GM19455 (cell line): ENCODE results near the gene ZFYVE28.
"Not testable (repeated sequence)": the region's sequence is repeated elsewhere in the genome, so short reads cannot be mapped to it uniquely, and the experiment has no call there.

Experiments used
- ATAC-seq: cut with Tn5 transposase; IDR thresholded peaks from one replicate; pipeline ENCODE4 v1.9.1; 2021; ENCODE audit not compliant: unreplicated experiment

Gene ZFYVE28

GRCh38 chr4:2446656-2447564 lies 28.5 kb upstream of the ZFYVE28 start:
- no peak for ATAC-seq

GRCh38 chr4:2445571-2445970 lies 27.1 kb upstream of the ZFYVE28 start:
- no peak for ATAC-seq

DNA sequence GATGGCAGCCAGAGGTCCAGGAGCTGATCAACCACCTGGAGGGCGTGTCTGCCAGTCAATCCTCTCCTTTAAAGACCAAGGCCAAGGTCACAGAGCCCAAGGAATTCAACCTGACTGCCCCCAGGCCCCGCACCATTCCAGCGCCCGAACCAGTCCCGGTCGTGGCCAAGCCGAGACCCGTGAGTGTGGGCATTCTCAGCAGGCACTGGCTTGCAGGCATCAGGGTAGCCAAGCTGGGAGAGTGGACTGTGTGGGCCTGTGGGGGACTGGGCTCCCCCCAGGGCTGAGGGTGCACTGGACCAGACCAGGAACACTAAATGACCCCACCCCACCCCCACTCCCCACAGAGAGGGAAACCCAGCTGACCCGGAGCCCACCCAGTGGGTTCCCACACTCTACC lies 26.7 kb upstream of the ZFYVE28 start:
- ATAC-seq, result no peak

GRCh38 chr4:2443956-2444740 lies 25.7 kb upstream of the ZFYVE28 start:
- no peak for ATAC-seq

- no peak for ATAC-seq
Observed at GRCh38 chr4:2443061-2443730, 24.8 kb upstream of the ZFYVE28 start.

DNA sequence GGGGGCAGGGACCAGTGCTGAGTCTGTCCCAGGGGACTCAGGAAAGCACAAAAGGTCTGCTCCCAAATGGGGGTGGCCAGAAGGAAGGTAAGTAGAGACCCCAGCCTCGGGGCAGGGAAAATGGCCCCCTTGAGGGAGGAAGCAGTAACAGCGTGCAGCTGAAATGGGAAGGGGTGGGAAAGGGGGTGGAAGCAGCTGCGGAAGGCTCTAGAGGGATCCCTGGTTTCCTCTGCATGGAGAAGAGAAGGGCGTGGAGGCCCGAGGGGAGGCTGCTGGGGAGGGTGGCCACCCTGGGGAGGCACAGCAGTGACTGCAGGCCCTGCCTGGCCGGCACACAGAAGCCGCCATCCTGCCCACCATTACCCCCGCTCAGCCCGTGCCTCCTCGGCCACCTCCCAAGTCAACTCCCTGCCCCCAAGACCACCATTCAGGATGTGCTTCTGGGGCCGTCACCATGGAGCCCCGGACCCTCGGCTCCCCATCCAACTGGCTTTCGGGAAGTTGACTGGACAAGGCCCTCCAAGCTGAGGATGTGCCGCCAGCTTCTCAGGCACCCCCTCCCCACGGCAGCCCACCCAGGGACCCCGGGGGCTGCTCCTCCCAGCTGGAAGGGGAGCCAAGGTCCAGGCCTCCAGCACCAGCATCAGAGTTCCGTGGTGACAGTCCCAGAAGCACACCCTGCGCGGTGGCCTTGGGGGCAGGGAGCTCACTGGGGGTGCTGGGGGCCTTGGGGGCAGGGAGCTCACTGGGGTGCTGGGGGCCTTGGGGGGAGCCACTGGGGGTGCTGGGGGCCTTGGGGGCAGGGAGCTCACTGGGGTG lies 23.9 kb upstream of the ZFYVE28 start:
- ATAC-seq, result no peak

DNA sequence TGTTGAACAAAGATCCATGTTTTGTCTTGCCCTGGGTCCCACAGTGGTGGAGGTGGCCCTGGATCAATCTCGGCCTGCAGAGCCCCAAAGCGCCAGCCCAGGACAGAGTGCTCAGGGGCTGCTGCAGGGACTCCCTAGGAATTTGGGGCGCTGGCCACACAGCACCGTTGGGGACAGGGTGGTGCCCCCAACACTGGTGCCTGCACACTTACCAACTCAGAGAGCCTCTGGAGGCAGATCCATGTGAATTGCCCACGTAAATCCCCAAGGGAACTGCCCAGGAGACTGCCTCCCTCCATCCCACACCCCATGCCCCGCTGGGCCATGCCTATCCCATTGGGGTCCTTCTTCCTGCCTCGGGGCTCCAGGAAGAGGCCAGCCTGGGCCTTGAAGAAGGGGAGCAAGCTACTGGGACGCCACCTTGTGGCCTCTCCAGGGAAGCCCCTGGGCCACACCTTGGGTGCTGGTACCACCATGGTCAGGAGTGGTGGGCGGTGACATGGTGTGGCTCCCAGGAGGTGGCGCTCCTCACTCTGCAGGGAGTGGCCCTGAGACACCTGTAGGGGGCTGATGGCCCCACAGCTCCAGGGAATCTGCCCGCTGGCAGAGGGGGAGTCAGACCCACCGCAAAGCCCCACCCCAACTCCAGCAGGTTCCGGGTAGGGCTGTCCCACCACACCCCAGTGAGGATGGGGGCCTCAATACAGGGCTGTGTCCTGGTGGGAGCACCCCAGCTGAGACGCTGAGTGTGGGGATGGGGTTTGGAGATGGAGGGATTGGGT lies 23.1 kb upstream of the ZFYVE28 start:
- no peak for ATAC-seq

DNA sequence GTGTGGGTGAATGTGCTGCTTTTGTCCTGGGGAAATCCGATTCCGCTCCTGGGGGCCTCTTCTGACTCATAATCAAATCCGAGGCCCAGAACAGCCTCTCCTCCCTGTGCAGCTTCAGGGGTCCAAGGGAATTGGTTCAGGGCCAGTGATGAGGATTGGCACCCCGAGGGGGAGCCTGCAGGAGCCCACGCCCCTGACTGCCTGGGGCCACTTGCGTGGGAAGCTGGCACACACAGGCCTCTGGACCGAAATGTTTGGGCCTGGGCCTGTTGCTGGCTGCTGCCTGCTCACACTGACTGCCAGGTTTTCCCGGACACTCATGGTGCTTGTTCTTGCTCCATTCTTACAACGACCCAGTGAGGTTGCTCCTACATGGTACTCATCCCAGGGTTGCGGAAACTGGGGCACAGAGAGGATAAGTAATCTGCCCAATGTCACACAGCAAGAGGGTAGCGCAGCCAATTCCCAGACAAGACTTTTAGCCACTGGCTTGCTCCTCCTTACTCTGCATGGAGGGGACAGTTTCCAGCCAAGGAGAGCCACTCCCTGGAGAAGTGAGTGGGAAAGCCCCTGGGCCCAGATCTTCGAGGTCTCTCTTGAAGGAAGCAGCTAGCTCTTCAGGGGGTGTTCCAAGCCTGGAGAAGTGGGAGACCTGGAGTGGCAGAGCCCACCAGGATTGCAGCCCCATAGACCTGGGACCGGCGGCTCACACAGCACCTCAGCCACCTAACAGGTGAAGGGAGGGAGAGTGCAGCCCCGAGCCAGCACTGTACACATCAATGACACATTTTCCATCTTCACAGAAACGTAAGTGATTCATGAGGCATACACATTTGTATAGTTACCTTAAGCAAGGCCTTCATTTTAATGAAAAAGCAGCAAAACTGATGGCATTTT lies 20.6 kb upstream of the ZFYVE28 start:
- ATAC-seq, result no peak

DNA sequence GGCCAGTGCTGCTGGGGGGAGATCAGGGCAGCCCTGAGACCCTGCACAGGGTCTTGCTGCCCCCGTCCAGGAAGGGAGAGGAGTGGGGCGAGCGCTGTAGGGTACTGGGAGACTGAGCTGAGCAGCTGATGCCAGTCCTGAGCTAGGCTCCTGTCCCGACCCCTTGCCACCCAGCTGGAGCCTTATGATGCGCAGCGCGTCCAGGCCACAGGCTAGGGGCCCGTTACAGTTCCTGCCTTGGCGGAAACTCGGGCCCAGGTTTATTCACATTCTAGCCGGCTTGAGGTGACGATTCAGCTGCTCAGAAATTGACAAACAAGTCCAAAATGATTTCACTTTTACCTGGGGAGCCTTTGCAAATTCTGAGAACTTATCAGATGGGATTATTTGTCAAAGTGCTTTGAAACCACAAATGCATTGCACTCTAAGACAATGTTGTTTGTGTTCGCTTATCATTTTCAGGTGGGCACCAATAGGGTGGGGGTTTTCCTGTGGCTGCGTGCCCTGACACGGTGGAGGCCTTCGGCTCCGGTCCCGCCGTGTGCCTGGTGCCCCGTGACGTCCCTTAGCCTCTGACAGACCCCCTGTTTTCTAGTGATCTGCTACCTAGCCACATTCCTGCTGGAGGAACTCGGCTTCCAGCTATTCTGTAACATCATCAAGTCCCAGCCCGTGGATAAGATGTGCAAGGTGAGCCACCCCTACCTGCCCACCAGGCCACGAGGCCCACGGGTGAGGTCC lies 19.2 kb upstream of the ZFYVE28 start:
- ATAC-seq, result no peak

GRCh38 chr4:2436761-2437474 lies 18.5 kb upstream of the ZFYVE28 start:
- ATAC-seq, result no peak

- no peak for ATAC-seq
Observed at GRCh38 chr4:2436301-2436700, 17.9 kb upstream of the ZFYVE28 start.

GRCh38 chr4:2434420-2434819 lies 16.0 kb upstream of the ZFYVE28 start:
- no peak for ATAC-seq

- ATAC-seq, result no peak
Observed at GRCh38 chr4:2433609-2434350, 15.3 kb upstream of the ZFYVE28 start.

DNA sequence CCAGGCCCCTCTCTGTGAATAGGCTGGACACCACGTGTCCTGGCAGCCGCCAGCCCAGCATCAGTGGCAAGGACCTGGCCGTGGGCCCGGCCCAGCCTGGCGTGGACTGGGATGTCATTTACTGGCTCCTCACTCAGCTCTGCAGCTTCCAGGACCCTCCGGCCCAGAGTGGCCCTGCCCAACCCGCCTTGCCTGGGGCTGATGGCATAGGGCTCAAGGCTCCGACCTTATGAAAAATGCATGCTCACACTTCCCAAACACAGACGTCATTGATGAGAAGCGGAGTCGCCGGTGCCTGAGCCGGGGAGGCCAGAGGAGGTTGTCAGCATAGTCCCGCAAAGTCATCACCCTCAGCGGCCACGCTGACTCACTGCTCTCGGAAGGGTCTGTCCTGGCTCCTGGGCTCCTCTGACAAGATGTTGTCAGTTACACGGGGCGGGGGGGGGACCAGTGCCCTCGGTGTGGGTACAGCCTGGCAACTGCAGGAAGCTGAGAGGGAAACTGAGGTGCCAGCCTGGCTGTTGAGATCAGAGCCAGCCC lies 14.6 kb upstream of the ZFYVE28 start:
- ATAC-seq, result no peak

- no peak for ATAC-seq
Observed at GRCh38 chr4:2432004-2432403, 13.6 kb upstream of the ZFYVE28 start.

- not testable (repeated sequence) for ATAC-seq
Observed at GRCh38 chr4:2429945-2430757, 11.7 kb upstream of the ZFYVE28 start.
